HG03565 (cell line): ENCODE measurements around the gene SKP2.
"Not testable (repeated sequence)": the region's sequence is repeated elsewhere in the genome, so short reads cannot be mapped to it uniquely, and the experiment has no call there.

ENCODE experiments used
- ATAC-seq: cut with Tn5 transposase; IDR thresholded peaks from one replicate; pipeline ENCODE4 v1.9.1; 2021; ENCODE audit warnings: mild to moderate bottlenecking, moderate library complexity; ENCODE audit not compliant: unreplicated experiment

The SKP2 gene

DNA sequence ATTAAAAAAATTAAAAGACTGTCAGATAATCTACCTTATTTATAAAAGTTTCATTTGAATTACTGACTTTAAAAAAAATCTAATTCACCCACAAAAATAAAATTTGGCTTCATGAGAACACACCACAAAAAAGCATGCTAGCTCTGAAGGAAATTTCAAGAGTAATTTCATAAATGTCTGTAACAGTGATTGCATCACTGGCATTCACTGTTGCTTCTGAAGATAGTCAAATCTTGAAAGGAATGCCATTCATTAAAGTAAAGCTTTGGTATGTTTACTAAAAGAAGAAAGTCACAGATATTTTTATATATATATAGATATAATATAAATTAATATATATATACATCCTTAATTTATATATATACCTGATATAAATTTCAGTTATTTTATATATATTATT is 46.4 kb downstream of the SKP2 start:
- no peak for ATAC-seq

DNA sequence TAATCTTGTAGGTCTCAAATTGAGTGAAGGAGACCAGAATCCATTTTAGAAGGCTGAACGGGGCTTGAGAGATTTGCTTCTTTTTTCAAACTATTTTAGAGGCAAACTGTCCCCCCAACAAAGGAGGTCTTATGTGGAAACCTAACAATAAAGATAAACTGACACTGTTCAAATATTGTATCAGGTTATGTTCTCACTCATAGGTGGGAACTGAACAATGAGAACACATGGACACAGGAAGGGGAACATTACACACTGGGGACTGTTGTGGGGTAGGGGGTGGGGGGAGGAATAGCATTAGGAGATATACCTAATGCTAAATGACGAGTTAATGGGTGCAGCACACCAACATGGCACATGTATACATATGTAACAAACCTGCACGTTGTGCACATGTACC is 46.9 kb downstream of the SKP2 start:
- not testable (repeated sequence) for ATAC-seq

DNA sequence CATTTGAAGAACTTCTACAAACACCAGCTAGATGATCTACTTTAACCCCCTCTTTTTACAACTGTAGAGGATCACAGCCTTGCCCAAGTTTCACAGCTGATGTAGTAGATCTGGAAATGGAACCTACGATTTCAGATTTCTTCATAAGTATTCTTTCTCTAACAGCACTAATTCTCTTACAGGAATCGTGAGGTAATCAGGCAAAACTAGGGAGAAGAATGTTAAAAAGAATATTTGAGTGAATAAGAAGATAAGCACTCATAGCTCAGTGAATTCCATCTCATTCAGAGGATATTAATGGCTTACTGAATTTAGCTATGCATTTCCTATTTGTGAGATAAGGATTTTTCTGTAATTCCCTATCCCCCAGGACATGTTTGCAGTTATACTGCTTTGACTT is 47.7 kb downstream of the SKP2 start:
- ATAC-seq: no peak

- no peak for ATAC-seq
Observed at GRCh38 chr5:36200513-36200912, 48.6 kb downstream of the SKP2 start.

GRCh38 chr5:36202521-36202961 is 50.6 kb downstream of the SKP2 start:
- ATAC-seq: no peak

- no peak for ATAC-seq
Observed at GRCh38 chr5:36205329-36205728, 53.4 kb downstream of the SKP2 start.

DNA sequence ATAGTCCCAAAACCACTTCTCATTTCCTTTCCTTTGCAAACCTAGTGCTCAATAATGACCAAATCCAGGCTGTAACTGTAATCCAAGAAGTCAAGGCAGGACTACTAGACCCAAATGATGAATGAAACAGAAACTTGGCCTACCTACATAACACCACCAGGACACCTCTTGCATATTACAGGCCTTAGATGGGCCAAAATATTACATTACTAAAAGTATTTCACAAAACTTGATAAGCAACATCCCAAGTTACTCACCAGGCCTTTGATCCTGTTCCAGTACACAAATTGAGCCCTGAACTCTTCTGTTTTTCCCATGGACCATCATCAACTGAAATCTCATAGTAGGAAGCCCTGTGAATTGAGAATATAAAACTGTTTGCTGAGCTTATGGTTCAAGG is 55.0 kb downstream of the SKP2 start:
- ATAC-seq: no peak

- ATAC-seq: no peak
Observed at GRCh38 chr5:36208786-36209185, 56.9 kb downstream of the SKP2 start.

DNA sequence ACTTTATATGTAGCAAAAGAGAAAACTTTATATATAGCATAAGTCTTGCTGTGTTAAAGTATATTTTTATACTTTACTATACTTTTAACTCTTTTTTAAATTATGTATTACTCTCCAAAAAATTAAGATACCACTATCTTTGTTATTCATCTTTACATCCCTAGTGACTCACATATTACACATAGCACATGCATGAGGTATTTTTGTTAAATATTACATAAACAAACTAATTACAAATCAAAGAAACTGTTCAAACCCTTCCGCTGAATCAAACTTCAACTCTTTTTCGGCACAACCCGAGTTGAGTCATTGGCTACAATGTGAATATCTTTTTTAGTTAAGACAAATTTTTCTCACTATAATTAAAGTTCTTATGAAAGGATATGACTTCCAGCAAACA is 57.8 kb downstream of the SKP2 start:
- ATAC-seq: no peak

DNA sequence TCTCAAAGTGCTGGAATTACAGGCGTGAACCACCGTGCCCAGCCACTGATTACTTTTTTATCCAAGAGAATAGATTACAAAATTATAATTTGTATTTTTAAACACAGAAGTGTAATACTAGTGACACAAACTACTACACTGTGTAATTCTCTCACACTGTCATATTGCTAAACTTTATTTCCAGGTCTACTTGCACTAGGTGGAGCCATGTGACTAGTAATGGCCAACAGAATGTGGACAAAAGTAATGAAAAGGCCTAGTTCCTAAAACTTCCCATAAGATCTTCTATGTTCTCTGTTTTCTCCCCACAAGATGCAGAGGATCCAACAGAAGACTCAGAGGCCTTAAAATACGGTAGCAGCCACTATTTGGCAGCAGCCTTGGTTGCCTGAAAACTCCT is 62.5 kb downstream of the SKP2 start:
- no peak for ATAC-seq

GRCh38 chr5:36215910-36216309 is 64.0 kb downstream of the SKP2 start:
- no peak for ATAC-seq

- ATAC-seq: no peak
Observed at GRCh38 chr5:36217567-36217966, 65.7 kb downstream of the SKP2 start.

DNA sequence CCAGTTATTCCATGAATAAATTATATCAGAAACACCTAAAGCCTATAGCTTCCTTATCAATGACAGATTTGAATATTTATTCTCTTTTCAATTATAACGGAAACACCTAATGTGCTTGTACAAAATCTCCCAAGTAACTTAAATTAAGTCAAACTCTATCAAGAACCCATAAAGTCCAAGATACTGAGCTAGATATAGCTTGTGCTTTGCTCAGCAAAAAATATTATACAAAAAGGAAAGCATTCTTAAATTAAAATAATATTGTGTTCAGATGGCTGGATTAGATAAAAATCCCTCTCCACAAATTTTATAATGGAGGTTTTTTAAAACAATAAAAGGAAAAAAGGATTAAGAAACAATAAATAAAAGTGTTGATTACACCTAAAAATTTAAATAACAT is 66.1 kb downstream of the SKP2 start:
- ATAC-seq: no peak

- ATAC-seq: no peak
Observed at GRCh38 chr5:36222620-36223019, 70.7 kb downstream of the SKP2 start.

- no peak for ATAC-seq
Observed at GRCh38 chr5:36227046-36227445, 75.1 kb downstream of the SKP2 start.

DNA sequence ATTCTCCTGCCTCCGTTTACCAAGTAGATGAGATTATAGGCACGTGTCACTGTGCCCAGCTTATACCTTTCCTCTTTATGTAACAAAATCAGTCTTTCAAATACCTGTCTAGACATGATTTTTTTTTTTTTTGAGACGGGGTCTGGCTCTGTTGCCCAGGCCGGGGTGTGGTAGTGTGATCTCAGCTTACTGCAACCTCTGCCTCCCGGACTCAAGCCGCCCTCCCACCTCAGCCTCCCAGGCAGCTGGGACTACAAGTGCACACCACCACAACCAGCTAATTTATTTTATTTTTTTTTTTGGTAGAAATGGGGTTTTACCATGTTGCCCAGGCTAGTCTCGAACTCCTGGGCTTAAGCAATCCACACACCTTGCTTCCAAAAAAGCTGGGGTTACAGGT is 76.6 kb downstream of the SKP2 start:
- no peak for ATAC-seq

- ATAC-seq: no peak
Observed at GRCh38 chr5:36230151-36230790, 78.4 kb downstream of the SKP2 start.

GRCh38 chr5:36232533-36232932 is 80.6 kb downstream of the SKP2 start:
- ATAC-seq: no peak
